Progenitor cell of endocrine pancreas (in vitro differentiated cells): ENCODE data around the gene TCOF1. TPM values are rescaled to one million over a fixed set of nuclear protein-coding genes. Genes with fewer than 3 reads are reported as not detected.

Experiments
- DNase-seq: peaks from one replicate; pipeline ENCODE4 v3.0.0; 2021; ENCODE audit warnings: low spot score; ENCODE audit not compliant: unreplicated experiment
- H3K27ac Mint-ChIP-seq: 2 replicates; pipeline ENCODE4 v1.8.0; 2021; ENCODE audit warnings: mild to moderate bottlenecking, moderate library complexity, mixed read lengths
- H3K27me3 Mint-ChIP-seq: 2 replicates; pipeline ENCODE4 v1.8.0; 2021; ENCODE audit warnings: mixed read lengths
- H3K36me3 Mint-ChIP-seq: 2 replicates; pipeline ENCODE4 v1.8.0; 2022; ENCODE audit warnings: mixed read lengths; ENCODE audit not compliant: insufficient read depth
- H3K4me1 Mint-ChIP-seq: 2 replicates; pipeline ENCODE4 v1.8.0; 2021; ENCODE audit warnings: low read depth, mixed read lengths
- H3K4me3 Mint-ChIP-seq: 2 replicates; pipeline ENCODE4 v1.8.0; 2021; ENCODE audit warnings: low read depth, mild to moderate bottlenecking, moderate library complexity, mixed read lengths
- H3K9me3 Mint-ChIP-seq: 2 replicates; pipeline ENCODE4 v1.8.0; 2021; ENCODE audit warnings: low read depth, mixed read lengths
- total RNA-seq: library from RNA; stranded (reverse); gene quantifications from 2 replicates; pipeline ENCODE4 v1.2.1, GENCODE V29; 2021
- TF ChIP-seq, protein P1 (sequence below): fragments of 200-600 bp; sonication (generic); IDR thresholded peaks from one replicate; pipeline ENCODE4 v1.5.0; 2021; ENCODE audit warnings: antibody characterized with exemption, mild to moderate bottlenecking; ENCODE audit not compliant: unreplicated experiment

TCOF1 gene
- total RNA-seq, 1 donor from 2014 or later = 58.9 TPM

GRCh38 chr5:150384701-150385100, 27.2 kb downstream of the TCOF1 start:
- Mint-ChIP-seq H3K4me3 (no peak overlapping the region), H3K27me3 (no peaks in the 10 kb centered on the region), H3K36me3 (peaks cover 12% of the 10 kb centered on the region), H3K27ac (no peak overlapping the region), H3K4me1 (no peaks in the 10 kb centered on the region), H3K9me3 (no peaks in the 10 kb centered on the region)
- TF ChIP-seq, protein P1, sequence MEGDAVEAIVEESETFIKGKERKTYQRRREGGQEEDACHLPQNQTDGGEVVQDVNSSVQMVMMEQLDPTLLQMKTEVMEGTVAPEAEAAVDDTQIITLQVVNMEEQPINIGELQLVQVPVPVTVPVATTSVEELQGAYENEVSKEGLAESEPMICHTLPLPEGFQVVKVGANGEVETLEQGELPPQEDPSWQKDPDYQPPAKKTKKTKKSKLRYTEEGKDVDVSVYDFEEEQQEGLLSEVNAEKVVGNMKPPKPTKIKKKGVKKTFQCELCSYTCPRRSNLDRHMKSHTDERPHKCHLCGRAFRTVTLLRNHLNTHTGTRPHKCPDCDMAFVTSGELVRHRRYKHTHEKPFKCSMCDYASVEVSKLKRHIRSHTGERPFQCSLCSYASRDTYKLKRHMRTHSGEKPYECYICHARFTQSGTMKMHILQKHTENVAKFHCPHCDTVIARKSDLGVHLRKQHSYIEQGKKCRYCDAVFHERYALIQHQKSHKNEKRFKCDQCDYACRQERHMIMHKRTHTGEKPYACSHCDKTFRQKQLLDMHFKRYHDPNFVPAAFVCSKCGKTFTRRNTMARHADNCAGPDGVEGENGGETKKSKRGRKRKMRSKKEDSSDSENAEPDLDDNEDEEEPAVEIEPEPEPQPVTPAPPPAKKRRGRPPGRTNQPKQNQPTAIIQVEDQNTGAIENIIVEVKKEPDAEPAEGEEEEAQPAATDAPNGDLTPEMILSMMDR = no peak
- DNase-seq = no peak

DNA sequence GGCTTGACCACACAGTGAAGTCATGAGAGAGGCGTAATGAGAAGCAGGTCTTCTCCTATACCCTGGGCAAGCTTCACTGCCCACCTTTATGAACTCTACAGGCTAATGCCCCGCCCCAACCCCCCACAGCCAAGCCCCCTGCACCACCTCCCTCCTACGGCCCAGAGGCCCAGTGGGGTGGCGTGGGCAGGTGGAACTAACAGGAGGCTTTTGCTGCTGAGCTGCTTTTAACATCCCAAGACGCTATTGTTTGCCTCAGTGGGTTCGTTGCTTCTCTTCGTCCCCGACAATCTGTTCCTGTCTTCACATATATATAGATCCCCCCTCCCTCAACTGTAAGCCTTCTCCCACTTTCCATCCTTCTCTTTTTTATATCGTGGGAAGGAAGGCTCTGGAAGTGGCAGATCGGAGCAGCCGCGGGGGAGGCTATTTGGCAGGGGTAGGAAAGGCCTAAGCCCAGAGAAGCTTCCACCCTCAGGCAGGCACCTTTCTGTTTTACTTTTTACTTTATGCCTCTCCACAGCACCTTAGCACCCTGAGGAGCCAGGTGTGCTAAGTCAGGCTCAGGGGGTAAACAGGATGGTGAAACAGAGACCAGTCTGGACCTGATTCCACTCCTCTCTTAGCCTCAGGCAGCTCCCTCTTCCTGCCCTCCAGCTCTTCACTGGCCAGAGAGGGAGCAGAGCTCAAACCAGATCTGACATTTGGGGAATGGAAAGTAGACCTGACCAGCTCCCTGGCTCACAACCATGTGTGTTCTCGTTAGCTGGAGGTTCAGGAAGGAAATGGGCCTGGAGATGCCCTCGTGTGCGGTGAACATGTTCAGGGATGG, 28.7 kb downstream of the TCOF1 start:
- Mint-ChIP-seq H3K27me3 (no peaks in the 10 kb centered on the region), H3K36me3 (peaks cover 11% of the 10 kb centered on the region)
- TF ChIP-seq, protein P1 = no peak

DNA sequence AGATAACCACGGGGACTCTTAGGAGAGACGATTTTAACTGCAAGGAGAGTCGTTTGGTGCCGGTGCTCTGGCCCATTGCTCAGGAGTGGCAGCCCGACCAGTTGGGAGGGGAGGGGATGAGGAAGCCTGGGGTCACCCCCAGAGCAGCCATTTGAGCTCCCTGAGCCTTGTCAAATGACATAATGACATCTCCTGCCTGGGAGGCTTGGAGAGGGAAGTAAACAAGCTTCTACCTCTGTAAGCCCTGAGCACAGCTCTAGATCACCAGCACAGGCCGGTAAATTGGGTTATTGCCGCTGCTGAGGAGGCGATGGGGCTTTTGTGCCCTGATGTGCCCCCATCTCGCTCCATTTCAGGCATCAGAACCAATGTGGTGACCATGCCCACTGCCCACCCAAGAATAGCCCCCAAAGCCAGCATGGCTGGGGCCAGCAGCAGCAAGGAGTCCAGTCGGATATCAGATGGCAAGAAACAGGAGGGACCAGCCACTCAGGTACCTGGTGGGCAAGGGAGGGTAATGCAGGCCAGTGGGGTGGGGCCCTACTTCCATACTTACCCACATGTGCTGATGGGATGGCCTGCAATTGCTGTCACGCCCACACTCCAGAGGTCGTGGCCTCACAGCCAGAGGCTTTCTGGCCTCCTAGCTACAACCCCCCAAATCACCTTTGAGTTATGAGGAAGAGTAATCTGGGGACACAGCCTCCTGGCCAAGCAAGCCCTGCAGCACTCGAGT, 32.2 kb downstream of the TCOF1 start:
- DNase-seq = no peak
- H3K4me3 Mint-ChIP-seq = no peak overlapping the region
- peaks cover 4% of the 10 kb centered on the region for H3K36me3 Mint-ChIP-seq
- H3K9me3 Mint-ChIP-seq = no peaks in the 10 kb centered on the region
- no peaks in the 10 kb centered on the region for H3K4me1 Mint-ChIP-seq
- H3K27ac Mint-ChIP-seq = no peak overlapping the region
- no peaks in the 10 kb centered on the region for H3K27me3 Mint-ChIP-seq
- TF ChIP-seq, protein P1 = no peak

More for the DNA sequence above, 28.7 kb downstream of the TCOF1 start:
- no peaks in the 10 kb centered on the region for H3K4me1 Mint-ChIP-seq
- peak overlapping the region; percentile 39 for H3K27ac Mint-ChIP-seq
- no peaks in the 10 kb centered on the region for H3K9me3 Mint-ChIP-seq
- H3K4me3 Mint-ChIP-seq = no peak overlapping the region
- DNase-seq = no peak

GRCh38 chr5:150391064-150391834, 33.8 kb downstream of the TCOF1 start:
- no peaks in the 10 kb centered on the region for H3K27me3 Mint-ChIP-seq
- peaks cover 4% of the 10 kb centered on the region for H3K36me3 Mint-ChIP-seq
- H3K27ac Mint-ChIP-seq = no peak overlapping the region
- H3K9me3 Mint-ChIP-seq = no peaks in the 10 kb centered on the region
- DNase-seq = no peak
- TF ChIP-seq, protein P1 = no peak
- no peak overlapping the region for H3K4me3 Mint-ChIP-seq
- no peaks in the 10 kb centered on the region for H3K4me1 Mint-ChIP-seq

DNA sequence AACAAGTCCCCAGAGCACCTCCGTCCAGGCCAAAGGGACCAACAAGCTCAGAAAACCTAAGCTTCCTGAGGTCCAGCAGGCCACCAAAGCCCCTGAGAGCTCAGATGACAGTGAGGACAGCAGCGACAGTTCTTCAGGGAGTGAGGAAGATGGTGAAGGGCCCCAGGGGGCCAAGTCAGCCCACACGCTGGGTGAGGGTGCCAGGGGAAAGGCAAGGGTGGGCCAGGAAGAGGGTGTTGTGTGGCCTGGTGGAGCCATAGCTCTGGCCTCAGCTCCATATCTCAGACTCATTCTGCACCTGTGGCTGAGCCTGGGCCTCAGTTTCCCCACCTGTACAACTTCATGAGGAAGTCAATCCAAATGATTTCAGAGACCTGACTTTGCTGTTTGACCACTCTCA, 34.5 kb downstream of the TCOF1 start:
- no peak for DNase-seq
- TF ChIP-seq, protein P1 = no peak
- no peaks in the 10 kb centered on the region for H3K4me1 Mint-ChIP-seq
- H3K4me3 Mint-ChIP-seq = no peak overlapping the region
- peaks cover 3% of the 10 kb centered on the region for H3K36me3 Mint-ChIP-seq
- no peaks in the 10 kb centered on the region for H3K9me3 Mint-ChIP-seq
- no peaks in the 10 kb centered on the region for H3K27me3 Mint-ChIP-seq
- H3K27ac Mint-ChIP-seq = no peak overlapping the region
